AG09309 (cell line): ENCODE measurements around the gene AKR1C2.
"Not testable (repeated sequence)": the region's sequence is repeated elsewhere in the genome, so short reads cannot be mapped to it uniquely, and the experiment has no call there.

Experiments used
- DNase-seq: peaks from one replicate; pipeline ENCODE4 v3.0.0-alpha.2; 2010; ENCODE audit warnings: low read depth
- H3K4me3 ChIP-seq: 2 replicates; pipeline ENCODE4 v1.5.1; 2011; ENCODE audit warnings: mild to moderate bottlenecking, low read depth, low read length, moderate library complexity; ENCODE audit not compliant: control insufficient read depth
- TF ChIP-seq, protein P1 (sequence below): IDR thresholded peaks from 2 replicates; pipeline ENCODE4 v1.5.1; 2011; ENCODE audit warnings: mild to moderate bottlenecking, low read depth, low read length, inconsistent platforms; ENCODE audit not compliant: insufficient read depth, control insufficient read depth; ENCODE audit errors: missing control alignments

Gene AKR1C2

DNA sequence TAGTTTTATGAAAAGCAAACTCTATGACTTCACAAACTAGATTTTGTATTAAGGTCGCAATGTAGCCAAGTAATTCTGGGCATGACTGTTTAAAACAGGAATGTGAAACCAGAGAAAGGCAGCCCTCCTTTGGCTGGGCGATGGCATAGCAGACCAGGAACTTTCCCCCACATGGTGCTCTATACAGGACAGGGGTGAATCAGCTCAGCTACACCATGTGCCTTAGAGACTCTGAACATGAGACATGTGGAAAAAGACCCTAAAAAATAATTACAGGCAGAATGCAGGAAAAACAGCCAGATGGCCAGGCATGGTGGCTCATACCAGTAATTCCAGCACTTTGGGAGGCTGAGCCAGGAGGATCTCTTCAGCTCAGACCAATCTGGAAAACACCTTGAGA is 60.7 kb downstream of the AKR1C2 start:
- not testable (repeated sequence) for H3K4me3 ChIP-seq
- DNase-seq, result peak; percentile 25
- TF ChIP-seq, protein P1, sequence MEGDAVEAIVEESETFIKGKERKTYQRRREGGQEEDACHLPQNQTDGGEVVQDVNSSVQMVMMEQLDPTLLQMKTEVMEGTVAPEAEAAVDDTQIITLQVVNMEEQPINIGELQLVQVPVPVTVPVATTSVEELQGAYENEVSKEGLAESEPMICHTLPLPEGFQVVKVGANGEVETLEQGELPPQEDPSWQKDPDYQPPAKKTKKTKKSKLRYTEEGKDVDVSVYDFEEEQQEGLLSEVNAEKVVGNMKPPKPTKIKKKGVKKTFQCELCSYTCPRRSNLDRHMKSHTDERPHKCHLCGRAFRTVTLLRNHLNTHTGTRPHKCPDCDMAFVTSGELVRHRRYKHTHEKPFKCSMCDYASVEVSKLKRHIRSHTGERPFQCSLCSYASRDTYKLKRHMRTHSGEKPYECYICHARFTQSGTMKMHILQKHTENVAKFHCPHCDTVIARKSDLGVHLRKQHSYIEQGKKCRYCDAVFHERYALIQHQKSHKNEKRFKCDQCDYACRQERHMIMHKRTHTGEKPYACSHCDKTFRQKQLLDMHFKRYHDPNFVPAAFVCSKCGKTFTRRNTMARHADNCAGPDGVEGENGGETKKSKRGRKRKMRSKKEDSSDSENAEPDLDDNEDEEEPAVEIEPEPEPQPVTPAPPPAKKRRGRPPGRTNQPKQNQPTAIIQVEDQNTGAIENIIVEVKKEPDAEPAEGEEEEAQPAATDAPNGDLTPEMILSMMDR, result peak; percentile 23

DNA sequence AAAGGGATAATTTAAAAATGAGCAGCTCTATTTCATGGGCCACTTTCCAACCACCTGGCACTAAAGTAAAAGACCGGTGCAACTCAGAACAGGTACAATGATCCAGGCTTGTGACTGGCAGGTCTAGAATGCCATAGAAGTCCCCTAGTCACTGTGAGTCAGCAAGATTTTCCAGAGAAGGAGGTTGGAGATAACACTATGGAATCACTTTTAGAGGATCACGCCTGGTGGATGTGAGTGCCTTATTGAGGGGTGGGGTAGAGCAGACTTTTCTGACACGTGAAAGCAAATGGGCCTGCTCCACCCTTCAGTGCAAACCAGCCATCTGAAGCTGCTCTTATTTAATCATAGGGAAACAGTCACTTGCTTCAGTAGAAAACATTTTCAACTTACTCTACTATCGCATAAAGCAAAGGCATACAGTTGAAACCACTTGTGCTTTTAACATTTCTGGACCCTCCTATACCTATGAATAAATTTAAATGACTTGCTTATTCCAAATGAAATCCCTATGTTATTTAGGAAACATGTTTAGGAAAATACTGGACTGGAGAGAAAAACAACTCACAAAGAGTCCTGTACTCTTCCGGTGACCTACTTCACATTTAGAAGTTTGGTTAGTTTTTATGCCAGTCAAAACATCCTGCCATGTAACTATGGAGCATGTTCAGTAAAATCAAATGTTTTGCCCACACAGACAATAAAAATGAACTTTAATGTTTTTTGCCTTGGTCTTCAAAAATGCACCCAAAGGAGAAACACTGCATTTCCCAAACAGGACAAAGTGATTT is 61.9 kb downstream of the AKR1C2 start:
- TF ChIP-seq, protein P1, result no peak
- H3K4me3 ChIP-seq, result no peak overlapping the region
- DNase-seq, result no peak

DNA sequence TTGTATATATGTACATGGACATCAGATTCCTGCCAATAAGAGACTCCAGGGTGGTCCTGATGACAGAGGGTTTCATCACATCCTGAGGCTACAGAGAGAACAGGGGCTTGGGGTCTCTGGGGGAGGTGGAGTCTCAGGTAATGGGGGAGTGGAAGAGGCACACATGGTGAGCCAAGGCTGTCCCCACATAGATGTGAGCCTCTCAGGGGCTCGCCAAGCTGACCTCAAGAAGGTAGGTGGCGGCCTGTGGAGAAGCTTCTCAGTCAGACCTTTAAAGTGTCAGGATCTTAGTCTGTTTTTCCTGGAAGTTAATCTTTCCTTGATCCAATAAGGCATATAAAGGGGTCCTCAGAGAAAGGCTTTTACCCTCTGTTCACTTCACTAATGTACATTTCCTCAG is 62.7 kb downstream of the AKR1C2 start:
- not testable (repeated sequence) for H3K4me3 ChIP-seq, DNase-seq

DNA sequence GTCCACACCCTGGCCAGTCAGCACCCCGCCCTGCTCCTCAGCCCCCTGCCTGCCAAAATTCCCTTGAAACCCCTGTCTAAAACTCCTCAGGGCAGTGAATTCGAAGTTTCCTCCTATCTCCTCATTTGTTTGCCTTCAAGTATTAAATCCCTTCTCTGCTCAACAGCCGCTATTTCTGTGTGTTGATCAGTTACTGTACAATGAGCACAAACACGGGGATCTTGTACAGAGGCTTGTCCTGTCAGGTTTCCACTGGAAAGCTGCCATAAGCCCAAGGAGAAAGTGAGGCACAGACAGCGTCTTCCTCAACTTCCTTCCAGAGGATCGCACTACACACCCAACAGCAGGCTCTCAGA is 63.6 kb downstream of the AKR1C2 start:
- DNase-seq, H3K4me3 ChIP-seq: not testable (repeated sequence)

DNA sequence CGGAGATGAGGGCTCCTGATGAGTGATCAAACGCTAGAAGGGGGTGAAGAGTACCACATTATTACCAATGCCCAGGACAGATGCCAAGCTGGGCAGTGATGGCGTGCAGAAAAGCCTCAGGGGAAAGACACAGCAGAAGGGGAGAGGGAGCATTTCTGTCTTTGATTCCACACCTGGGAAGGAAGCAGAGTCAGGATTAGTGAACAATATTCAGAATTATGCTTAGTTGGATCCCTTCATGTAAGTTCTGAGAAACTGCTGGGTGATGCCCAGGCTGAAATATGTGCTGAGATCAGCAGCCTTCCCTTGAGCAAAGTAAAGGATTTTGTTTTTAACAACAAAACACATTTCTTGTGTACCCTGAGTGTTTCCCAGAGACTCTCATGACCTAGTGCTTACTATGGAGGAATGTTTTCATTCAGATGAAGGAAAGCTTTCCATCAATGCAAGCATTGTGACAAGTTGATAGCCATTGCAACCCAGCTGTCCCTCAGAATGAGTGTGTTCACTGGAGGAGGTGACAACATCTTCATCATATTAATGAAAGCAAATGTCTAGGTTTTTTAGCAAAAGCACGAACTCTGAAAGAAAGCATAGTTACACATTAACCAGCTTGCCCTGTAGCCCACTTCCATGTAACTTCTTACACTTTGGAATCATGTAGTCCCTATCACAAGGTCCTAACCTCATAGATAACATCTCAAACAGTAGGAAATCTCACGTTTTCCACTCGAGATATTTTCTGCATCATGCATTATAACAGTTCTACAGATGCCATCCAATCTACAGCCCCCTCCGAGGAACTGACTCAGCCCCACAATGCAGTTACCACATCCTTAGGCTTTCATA is 64.2 kb downstream of the AKR1C2 start:
- H3K4me3 ChIP-seq, result no peak overlapping the region
- TF ChIP-seq, protein P1, result no peak
- DNase-seq, result no peak
